ENCODE data around the gene DNASE1L2. TPM values are rescaled to one million over a fixed set of nuclear protein-coding genes. Genes with fewer than 3 reads are reported as not detected.

DNASE1L2 gene
- total RNA-seq, 1 experiment from 2014 or later: 2.7 TPM

GRCh38 chr16:2229091-2229490, 7.2 kb upstream of the DNASE1L2 start:
- Histone ChIP-seq H3K27me3 (replicated peaks; ENCODE audit: insufficient read depth, low read depth, low read length, poor library complexity) (no peaks in the 10 kb centered on the region), H3K4me1 (ENCODE audit: insufficient read depth, low read length, poor library complexity, severe bottlenecking) (no peaks in the 10 kb centered on the region), H3K27ac (ENCODE audit: low read depth, low read length, poor library complexity, severe bottlenecking) (no peak overlapping the region), H3K4me3 (ENCODE audit: low read depth, low read length, poor library complexity, severe bottlenecking) (no peak overlapping the region), H3K36me3 (ENCODE audit: insufficient read depth, low read length, poor library complexity, severe bottlenecking) (peaks cover 31% of the 10 kb centered on the region), H3K9me3 (ENCODE audit: low read depth, low read length, poor library complexity, severe bottlenecking) (no peaks in the 10 kb centered on the region)
- no peak for DNase-seq (ENCODE audit: low spot score)
- ChIA-PET POLR2A (ENCODE audit: low non-redundant PET) (no interaction called here), CTCF (no interaction called here)
- BruUV-seq (replicated peaks): no TSS peak
- TF ChIP-seq EZH2 (IDR thresholded peaks at IDR 0.05; ENCODE audit: borderline replicate concordance, low read depth, low read length, poor library complexity, severe bottlenecking) (no peak), CTCF (conservative IDR thresholded peaks at IDR 0.05; ENCODE audit: low read depth, low read length) (no peak)
- intact Hi-C loops (cut with micrococcal nuclease; ENCODE audit: unreplicated experiment): no loop called here

- Histone ChIP-seq H3K27ac (ENCODE audit: low read depth, low read length, poor library complexity, severe bottlenecking) (no peak overlapping the region), H3K4me1 (ENCODE audit: insufficient read depth, low read length, poor library complexity, severe bottlenecking) (no peaks in the 10 kb centered on the region), H3K36me3 (ENCODE audit: insufficient read depth, low read length, poor library complexity, severe bottlenecking) (peaks cover 37% of the 10 kb centered on the region), H3K4me3 (ENCODE audit: low read depth, low read length, poor library complexity, severe bottlenecking) (no peak overlapping the region), H3K27me3 (replicated peaks; ENCODE audit: insufficient read depth, low read depth, low read length, poor library complexity) (no peaks in the 10 kb centered on the region), H3K9me3 (ENCODE audit: low read depth, low read length, poor library complexity, severe bottlenecking) (no peaks in the 10 kb centered on the region)
- no TSS peak for BruUV-seq (replicated peaks)
- POLR2A ChIA-PET (ENCODE audit: low non-redundant PET): no interaction called here
- intact Hi-C loops (cut with micrococcal nuclease; ENCODE audit: unreplicated experiment): no loop called here
- CTCF ChIA-PET: no interaction called here
- TF ChIP-seq CTCF (conservative IDR thresholded peaks at IDR 0.05; ENCODE audit: low read depth, low read length) (no peak), EZH2 (IDR thresholded peaks at IDR 0.05; ENCODE audit: borderline replicate concordance, low read depth, low read length, poor library complexity, severe bottlenecking) (no peak)
- no peak for DNase-seq (ENCODE audit: low spot score)
These were observed 6.5 kb upstream of the DNASE1L2 start for GRCh38 chr16:2229632-2230250.

GRCh38 chr16:2230376-2230775, 5.9 kb upstream of the DNASE1L2 start:
- CTCF ChIA-PET: no interaction called here
- intact Hi-C loops (cut with micrococcal nuclease; ENCODE audit: unreplicated experiment): no loop called here
- Histone ChIP-seq H3K27ac (ENCODE audit: low read depth, low read length, poor library complexity, severe bottlenecking) (no peak overlapping the region), H3K9me3 (ENCODE audit: low read depth, low read length, poor library complexity, severe bottlenecking) (no peaks in the 10 kb centered on the region), H3K4me3 (ENCODE audit: low read depth, low read length, poor library complexity, severe bottlenecking) (no peak overlapping the region), H3K36me3 (ENCODE audit: insufficient read depth, low read length, poor library complexity, severe bottlenecking) (peaks cover 40% of the 10 kb centered on the region), H3K27me3 (replicated peaks; ENCODE audit: insufficient read depth, low read depth, low read length, poor library complexity) (no peaks in the 10 kb centered on the region), H3K4me1 (ENCODE audit: insufficient read depth, low read length, poor library complexity, severe bottlenecking) (no peaks in the 10 kb centered on the region)
- POLR2A ChIA-PET (ENCODE audit: low non-redundant PET): no interaction called here
- no peak for DNase-seq (ENCODE audit: low spot score)
- TF ChIP-seq CTCF (conservative IDR thresholded peaks at IDR 0.05; ENCODE audit: low read depth, low read length): no peak
- no peak for TF ChIP-seq EZH2 (IDR thresholded peaks at IDR 0.05; ENCODE audit: borderline replicate concordance, low read depth, low read length, poor library complexity, severe bottlenecking)
- BruUV-seq (replicated peaks): no TSS peak

All from A673 (cell line).